ENCODE data around the gene HEXB. TPM values are rescaled to one million over a fixed set of nuclear protein-coding genes. Genes with fewer than 3 reads are reported as not detected.

Gene HEXB
- total and polyA plus RNA-seq, 2 of the 8 experiments (the other 6 are each of a cell fraction or from before 2014, with no cell fraction given): 39.7 to 69.2 TPM

GRCh38 chr5:74639807-74640449 is 45.1 kb upstream of the HEXB start:
- Histone ChIP-seq H2BK120ac (replicated peaks; ENCODE audit: low read depth, low read length) (no peak overlapping the region), H3K27ac (ENCODE audit: low read depth, low read length) (no peak overlapping the region), H2BK15ac (ENCODE audit: low read length) (peak overlapping the region; percentile 73; the same call in 1 of the 2 replicates), H3K23me2 (ENCODE audit: low read depth, low read length) (peaks cover 14% of the 10 kb centered on the region; the same call in 1 of the 2 replicates), H3K27me3 (replicated peaks in 1 of 4; ENCODE audit: control insufficient read depth in 3 of 4, extremely low read depth in 1 of 4, insufficient read depth in 3 of 4, low read length in 3 of 4) (peaks cover 0 to 24% (median 10%) of the 10 kb centered on the region in 4 experiments; a peak in 6 of 7 replicates), H2BK12ac (ENCODE audit: low read depth, low read length) (peak overlapping the region; percentile 93; the same call in 1 of the 2 replicates), H3K9me3 (ENCODE audit: insufficient read depth in 2 of 2, low read depth in 1 of 2, low read length in 1 of 2) (no peaks in the 10 kb centered on the region), H3K79me1 (ENCODE audit: low read depth, low read length) (no peaks in the 10 kb centered on the region), H4K8ac (ENCODE audit: extremely low read depth, insufficient read depth, low read length) (peak overlapping the region; percentile 38; the same call in 1 of the 2 replicates), H3K56ac (replicated peaks; ENCODE audit: insufficient read length, low read depth, low read length) (peak overlapping the region; percentile 62), H3K14ac (ENCODE audit: insufficient read length) (no peak overlapping the region), H3K4me1 (replicated peaks in 1 of 4; ENCODE audit: control insufficient read depth in 3 of 4, insufficient read depth in 4 of 4, low read length in 3 of 4) (peaks cover 0 to 8% (median 2%) of the 10 kb centered on the region in 4 experiments; a peak in 5 of 7 replicates), H4K20me1 (replicated peaks in 1 of 2; ENCODE audit: control insufficient read depth in 1 of 2, insufficient read depth in 2 of 2, low read length in 2 of 2) (peaks cover 3 to 11% of the 10 kb centered on the region in 2 experiments), H4K5ac (ENCODE audit: insufficient read length, low read depth, low read length) (peak overlapping the region; percentile 28), H2AK5ac (ENCODE audit: low read depth, low read length) (no peak overlapping the region), H3K79me2 (ENCODE audit: control insufficient read depth in 1 of 2, insufficient read depth in 2 of 2, low read length in 2 of 2) (peaks cover 0 to 30% of the 10 kb centered on the region in 2 experiments; a peak in 3 of 4 replicates), H3K4me2 (ENCODE audit: insufficient read depth in 1 of 2, low read depth in 2 of 2, low read length in 2 of 2) (peak overlapping the region; percentile 77 to 98), H2BK20ac (ENCODE audit: low read length) (no peak overlapping the region), H2BK5ac (ENCODE audit: low read depth, low read length) (peak overlapping the region; percentile 74; the same call in 1 of the 2 replicates), H3K4me3 (ENCODE audit: extremely low read depth in 1 of 4, insufficient read depth in 2 of 4, low read depth in 3 of 4, low read length in 4 of 4) (peak overlapping the region; percentile 54 to 90 (median 86)), H2AFZ (ENCODE audit: low read length) (peak overlapping the region; percentile 58; the same call in 1 of the 2 replicates), H3K18ac (ENCODE audit: extremely low read depth, low read length) (peak overlapping the region; percentile 95), H3K23ac (ENCODE audit: insufficient read length) (no peak overlapping the region), H3K4ac (replicated peaks; ENCODE audit: insufficient read length, low read depth, low read length) (peak overlapping the region; percentile 41), H4K91ac (replicated peaks; ENCODE audit: insufficient read length, low read length) (peak overlapping the region; percentile 10), H3K9ac (replicated peaks in 1 of 4; ENCODE audit: extremely low read depth in 1 of 4, low read depth in 3 of 4, low read length in 3 of 4) (peak overlapping the region; percentile 13 to 68 (median 60)), H3K36me3 (ENCODE audit: control insufficient read depth in 2 of 4, insufficient read depth in 4 of 4, low read length in 3 of 4) (no peaks in the 10 kb centered on the region)
- POLR2A ChIA-PET (ENCODE audit: partially characterized antibody): interaction anchor here (0.6 to 2.3 kb wide), 30 partner anchors 10 to 709 kb away, joined by 3 to 24 read pairs (median 4); no protein-coding TSS in a partner anchor
- CTCF ChIA-PET (ENCODE audit: partially characterized antibody): interaction anchor here (0.9 to 4.0 kb wide), 14 partner anchors 14 to 738 kb away, joined by 3 to 17 read pairs (median 4); no protein-coding TSS in a partner anchor
- DNase-seq (ENCODE audit: low read depth in 1 of 2, low spot score in 2 of 2) (peak in 1 of 2 experiments; percentile 67), FAIRE-seq (no peak)
- WGBS, 2 experiments (ENCODE audit: extremely low coverage in 1 of 2, insufficient coverage in 1 of 2, insufficient read length in 1 of 2, insufficient replicate concordance in 2 of 2, low coverage in 1 of 2, low lambda C conversion rate in 2 of 2, missing lambda C conversion rate in 1 of 2): 2% methylated on average over 52 of the region's 57 CpGs; no CpG with 5 or more reads in 1 of the 2 experiments
- TF ChIP-seq ASH2L (IDR thresholded peaks at IDR 0.05; ENCODE audit: low read length) (no peak), ZNF274 (IDR thresholded peaks at IDR 0.05; ENCODE audit: borderline replicate concordance, extremely low read depth, low read length) (no peak), ATF3 (IDR thresholded peaks at IDR 0.05; ENCODE audit: insufficient read depth, low read depth, low read length) (no peak), SUZ12 (IDR thresholded peaks at IDR 0.05; ENCODE audit: low read length) (no peak), GABPA (IDR thresholded peaks at IDR 0.05; ENCODE audit: borderline replicate concordance, insufficient read depth, low read length) (no peak), TBP (IDR thresholded peaks at IDR 0.05; ENCODE audit: low read depth, low read length) (peak; percentile 77; the same call in 1 of the 2 replicates), BRCA1 (IDR thresholded peaks at IDR 0.05; ENCODE audit: low read depth, low read length) (no peak), E2F6 (IDR thresholded peaks at IDR 0.05) (peak; percentile 9; the same call in 1 of the 2 replicates), RAD21 (IDR thresholded peaks at IDR 0.05 in 1 of 2, conservative IDR thresholded peaks at IDR 0.05 in 1 of 2; ENCODE audit: low read depth in 2 of 2, low read length in 2 of 2) (peak; percentile 20 to 47; a peak in 2 of 4 replicates), KDM5A (IDR thresholded peaks at IDR 0.05; ENCODE audit: low read length) (no peak)
